Mononuclear cell (primary cell): ENCODE data around the gene BBS5. TPM values are rescaled to one million over a fixed set of nuclear protein-coding genes. Genes with fewer than 3 reads are reported as not detected.
"Not testable (repeated sequence)": the region's sequence is repeated elsewhere in the genome, so short reads cannot be mapped to it uniquely, and the experiment has no call there.

ENCODE experiments used
- H3K27me3 ChIP-seq: 2 replicates; pipeline ENCODE4 v1.6.0; 2011; ENCODE audit warnings: low read length, control low read depth; ENCODE audit not compliant: insufficient read depth
- H3K4me1 ChIP-seq: 2 replicates; pipeline ENCODE4 v1.5.1; 2011; ENCODE audit warnings: mild to moderate bottlenecking, low read length, control low read depth; ENCODE audit not compliant: insufficient read depth
- H3K4me3 ChIP-seq: 2 replicates; pipeline ENCODE4 v1.5.1; 2011; ENCODE audit warnings: mild to moderate bottlenecking, low read length, moderate library complexity
- H3K9me3 ChIP-seq: 2 replicates; pipeline ENCODE4 v1.5.1; 2011; ENCODE audit warnings: low read depth, mild to moderate bottlenecking, control low read depth, low read length
- total RNA-seq: library from RNA; depleted of rRNA; stranded (reverse); fragments of >200 nt; gene quantifications from one replicate; pipeline ENCODE4 v1.2.3, GENCODE V29; 2012

Gene BBS5
- 0.21 TPM for total RNA-seq

DNA sequence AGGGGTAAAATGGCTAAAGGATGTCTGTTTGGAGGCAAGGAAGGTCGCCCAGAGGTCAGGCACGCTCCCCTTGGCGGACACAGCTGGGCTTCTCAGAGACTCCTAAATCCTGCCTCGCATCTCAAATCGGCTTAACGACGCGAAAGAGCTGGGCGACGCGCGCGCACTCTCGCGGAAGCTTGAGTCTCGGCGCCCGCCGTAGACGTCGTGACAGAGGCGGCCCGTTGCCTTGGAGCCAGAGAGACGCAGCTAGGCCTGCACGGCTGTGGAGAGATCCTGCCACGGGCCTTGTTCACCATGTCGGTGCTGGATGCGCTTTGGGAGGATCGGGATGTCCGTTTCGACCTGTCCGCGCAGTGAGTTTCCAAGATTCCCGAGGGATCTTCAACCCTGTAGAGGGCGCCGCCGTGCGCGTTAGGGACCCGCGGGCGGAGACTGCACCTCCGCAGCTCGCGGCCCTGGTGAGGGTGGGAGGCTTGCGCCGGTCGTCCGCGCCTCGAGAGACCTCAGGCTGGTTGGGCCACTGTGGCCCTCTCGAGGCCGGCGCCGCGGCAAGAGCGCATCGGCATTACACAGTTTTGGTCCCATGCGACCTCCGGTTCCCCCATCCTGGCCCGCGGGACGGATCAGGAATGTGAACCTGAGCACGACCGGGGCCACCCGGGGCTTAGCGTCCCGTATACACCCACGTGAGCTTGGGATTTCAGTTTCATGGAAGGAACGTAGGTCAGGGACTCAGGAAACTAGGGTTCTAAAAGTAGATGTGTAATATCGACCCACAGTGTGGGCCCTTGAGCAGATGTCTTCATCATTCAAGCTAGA lies at the start of gene BBS5:
Gene BBS5 (plus strand): TSS at position 238 of the 822 bp plus-strand sequence. CDS start 60 bp downstream, at position 298.
- Histone ChIP-seq H3K27me3 (no peaks in the 10 kb centered on the region), H3K9me3 (no peaks in the 10 kb centered on the region), H3K4me1 (peaks cover 17% of the 10 kb centered on the region), H3K4me3 (peak within 1 kb of the TSS; percentile 58)

GRCh38 chr2:169431772-169432171 lies 47.5 kb upstream of the BBS5 start:
- not testable (repeated sequence) for H3K9me3 ChIP-seq, H3K27me3 ChIP-seq, H3K4me3 ChIP-seq, H3K4me1 ChIP-seq

- H3K27me3 ChIP-seq, H3K9me3 ChIP-seq, H3K4me1 ChIP-seq, H3K4me3 ChIP-seq: not testable (repeated sequence)
Observed at GRCh38 chr2:169434236-169434635, 45.1 kb upstream of the BBS5 start.

DNA sequence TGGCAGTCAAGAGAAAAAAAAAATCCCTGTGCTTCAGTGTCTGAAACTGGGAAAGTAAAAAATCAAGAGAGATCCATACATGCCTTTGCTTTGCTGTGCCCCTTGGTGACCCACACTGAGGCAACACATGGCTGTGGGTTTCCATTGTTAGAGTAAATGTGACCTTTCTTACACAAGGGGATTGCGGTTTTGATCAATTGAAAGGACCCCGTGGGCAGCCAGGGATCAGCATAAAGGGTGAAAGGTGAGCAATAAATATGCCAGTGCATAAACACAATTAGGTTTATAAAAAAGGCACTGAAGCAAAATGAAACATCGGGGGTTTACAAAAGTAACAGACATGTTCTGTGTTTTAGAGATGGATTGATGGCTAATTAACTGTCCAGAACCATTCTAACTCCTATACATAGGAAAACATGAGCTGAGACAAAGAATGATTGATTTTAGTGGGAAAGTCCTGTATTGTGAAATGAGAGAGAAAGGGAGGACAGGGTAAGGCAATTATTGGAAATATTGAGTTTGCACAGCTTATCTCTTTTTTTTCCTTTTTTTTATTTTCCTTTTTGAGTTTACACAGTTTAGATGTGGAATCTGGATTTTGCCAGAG lies 40.7 kb upstream of the BBS5 start:
- H3K4me3 ChIP-seq = no peak overlapping the region
- no peaks in the 10 kb centered on the region for H3K4me1 ChIP-seq
- H3K9me3 ChIP-seq = no peaks in the 10 kb centered on the region
- H3K27me3 ChIP-seq = peaks cover 11% of the 10 kb centered on the region

DNA sequence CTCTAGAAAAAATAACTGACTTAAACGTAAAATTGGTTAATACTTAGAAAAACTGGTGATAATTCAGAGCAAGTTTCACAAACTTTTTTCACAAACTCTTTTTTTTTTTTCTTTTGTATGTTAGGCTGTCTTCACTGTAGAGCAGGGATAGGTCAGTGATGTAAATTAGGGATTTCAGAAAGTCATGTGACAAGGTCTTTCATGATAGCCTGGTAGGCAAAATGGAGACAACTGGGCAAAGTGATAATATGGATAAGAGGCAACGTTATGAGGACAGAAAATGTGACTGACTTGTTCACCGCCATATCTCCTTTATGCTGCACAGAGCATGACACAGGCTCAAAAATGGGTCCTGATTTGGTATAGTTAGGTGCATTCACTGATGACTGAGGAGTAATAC lies 39.4 kb upstream of the BBS5 start:
- H3K4me3 ChIP-seq = no peak overlapping the region

GRCh38 chr2:169446452-169446851 lies 32.8 kb upstream of the BBS5 start:
- H3K27me3 ChIP-seq = peaks cover 4% of the 10 kb centered on the region
- no peaks in the 10 kb centered on the region for H3K9me3 ChIP-seq
- H3K4me1 ChIP-seq = no peaks in the 10 kb centered on the region
- H3K4me3 ChIP-seq = no peak overlapping the region

More for the DNA sequence above, 39.4 kb upstream of the BBS5 start:
- Histone ChIP-seq H3K9me3 (no peaks in the 10 kb centered on the region), H3K27me3 (peaks cover 11% of the 10 kb centered on the region), H3K4me1 (no peaks in the 10 kb centered on the region)

- Histone ChIP-seq H3K4me1 (no peaks in the 10 kb centered on the region), H3K9me3 (no peaks in the 10 kb centered on the region), H3K4me3 (no peak overlapping the region), H3K27me3 (peaks cover under 1% of the 10 kb centered on the region)
Observed at GRCh38 chr2:169448316-169448715, 31.0 kb upstream of the BBS5 start.

DNA sequence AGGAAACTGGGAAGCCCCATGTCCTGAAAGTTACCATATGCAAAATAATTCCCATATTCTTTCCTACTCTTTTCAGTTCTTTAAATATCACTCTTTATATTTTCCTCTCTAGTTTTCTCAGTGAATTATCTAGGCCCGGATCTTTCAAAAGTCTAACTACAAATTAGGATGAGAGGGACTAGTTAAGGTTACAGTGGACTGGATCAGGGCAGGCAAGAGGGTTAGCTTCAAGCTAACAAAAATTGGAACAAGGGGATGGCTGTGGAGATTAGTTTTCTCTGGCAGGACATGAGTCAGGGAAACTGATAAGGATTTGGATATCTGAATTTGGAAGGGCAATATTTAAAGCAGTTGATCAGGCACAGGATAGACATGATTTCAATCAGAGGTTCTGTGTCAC lies 30.4 kb upstream of the BBS5 start:
- no peaks in the 10 kb centered on the region for H3K27me3 ChIP-seq
- H3K4me1 ChIP-seq = no peaks in the 10 kb centered on the region
- no peak overlapping the region for H3K4me3 ChIP-seq
- no peaks in the 10 kb centered on the region for H3K9me3 ChIP-seq

DNA sequence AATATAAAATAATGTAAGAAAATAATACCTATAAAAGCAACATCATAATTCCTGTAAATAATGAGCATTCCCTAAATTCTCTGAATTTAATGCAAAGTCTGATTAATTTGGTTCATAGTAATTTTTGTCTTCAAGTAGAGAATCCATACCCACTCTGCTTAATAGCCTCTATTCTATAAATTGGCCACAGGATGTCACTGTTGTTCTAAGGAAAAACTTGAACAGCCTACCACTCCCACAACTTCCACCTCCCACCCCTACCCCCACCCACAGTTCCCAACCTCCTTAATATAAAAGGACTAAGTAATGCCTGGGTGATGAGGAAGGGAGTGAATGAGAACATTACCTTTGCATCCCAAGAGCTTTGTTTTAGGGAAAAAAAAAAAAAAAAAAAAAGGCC lies 27.2 kb upstream of the BBS5 start:
- H3K27me3 ChIP-seq = no peaks in the 10 kb centered on the region
- H3K9me3 ChIP-seq = no peaks in the 10 kb centered on the region
- no peak overlapping the region for H3K4me3 ChIP-seq
- H3K4me1 ChIP-seq = no peaks in the 10 kb centered on the region

- H3K9me3 ChIP-seq, H3K4me1 ChIP-seq, H3K27me3 ChIP-seq, H3K4me3 ChIP-seq: not testable (repeated sequence)
Observed at GRCh38 chr2:169453044-169453443, 26.2 kb upstream of the BBS5 start.

GRCh38 chr2:169461143-169461542 lies 18.2 kb upstream of the BBS5 start:
- Histone ChIP-seq H3K9me3 (no peaks in the 10 kb centered on the region), H3K4me3 (no peak overlapping the region), H3K27me3 (no peaks in the 10 kb centered on the region), H3K4me1 (no peaks in the 10 kb centered on the region)

GRCh38 chr2:169462896-169463695 lies 16.2 kb upstream of the BBS5 start:
- Histone ChIP-seq H3K4me3 (no peak overlapping the region), H3K9me3 (no peaks in the 10 kb centered on the region), H3K4me1 (no peaks in the 10 kb centered on the region), H3K27me3 (no peaks in the 10 kb centered on the region)

DNA sequence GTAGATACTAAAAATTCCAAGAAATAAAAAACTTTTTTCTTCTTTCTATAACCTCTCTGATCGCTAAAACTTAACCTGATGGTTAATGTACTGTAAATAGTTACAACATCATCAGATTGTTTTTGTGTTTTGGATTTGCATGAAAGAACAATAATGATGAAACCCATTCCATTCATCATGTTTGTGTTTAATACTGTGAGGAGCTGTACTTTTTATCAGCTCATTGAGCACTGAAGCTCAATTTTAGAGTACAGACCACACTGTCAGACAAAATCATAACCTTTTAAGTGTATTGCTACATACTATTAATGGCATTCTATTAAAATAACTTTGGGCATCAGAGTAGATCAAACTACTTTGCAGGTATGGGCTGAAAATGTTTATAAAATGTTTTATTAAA lies 14.8 kb upstream of the BBS5 start:
- Histone ChIP-seq H3K27me3 (no peaks in the 10 kb centered on the region), H3K4me1 (no peaks in the 10 kb centered on the region), H3K9me3 (no peaks in the 10 kb centered on the region), H3K4me3 (no peak overlapping the region)

GRCh38 chr2:169464882-169465281 lies 14.4 kb upstream of the BBS5 start:
- Histone ChIP-seq H3K4me1 (no peaks in the 10 kb centered on the region), H3K9me3 (no peaks in the 10 kb centered on the region), H3K27me3 (no peaks in the 10 kb centered on the region), H3K4me3 (no peak overlapping the region)

GRCh38 chr2:169468841-169469240 lies 10.5 kb upstream of the BBS5 start:
- Histone ChIP-seq H3K27me3 (no peaks in the 10 kb centered on the region), H3K4me3 (no peak overlapping the region), H3K9me3 (no peaks in the 10 kb centered on the region)

More at GRCh38 chr2:169468841-169469240, 10.5 kb upstream of the BBS5 start:
- H3K4me1 ChIP-seq = no peaks in the 10 kb centered on the region
